ENCODE measurements around the gene PSTPIP2. TPM values are rescaled to one million over a fixed set of nuclear protein-coding genes. Genes with fewer than 3 reads are reported as not detected.

Gene PSTPIP2
- total and polyA plus RNA-seq, 2 experiments from 2014 or later: 1.4 to 2.6 TPM

- TF ChIP-seq ETS1 (IDR thresholded peaks at IDR 0.05) (no peak), JUNB (IDR thresholded peaks at IDR 0.05; ENCODE audit: unreplicated experiment) (no peak), REST (IDR thresholded peaks at IDR 0.05; ENCODE audit: unreplicated experiment) (no peak), POLR2AphosphoS5 (IDR thresholded peaks at IDR 0.05; ENCODE audit: low read depth) (no peak), ZNF331 (CRISPR knock-in tag; IDR thresholded peaks at IDR 0.05; ENCODE audit: low read depth) (no peak), STAT1 (IDR thresholded peaks at IDR 0.05; ENCODE audit: unreplicated experiment) (no peak), CREB1 (CRISPR knock-in tag; IDR thresholded peaks at IDR 0.05; ENCODE audit: low read depth) (no peak), EZH2 (IDR thresholded peaks at IDR 0.05; ENCODE audit: low read depth, unreplicated experiment) (no peak), EZH2phosphoT487 (IDR thresholded peaks at IDR 0.05; ENCODE audit: unreplicated experiment) (no peak), ZNF114 (CRISPR knock-in tag; IDR thresholded peaks at IDR 0.05) (no peak), NANOG (IDR thresholded peaks at IDR 0.05; ENCODE audit: borderline replicate concordance) (no peak)
Measured at GRCh38 chr18:45976974-45977373, 95.1 kb downstream of the PSTPIP2 start (continued).

- Histone ChIP-seq H3K4me3 (no peak overlapping the region), H3K27me3 (ENCODE audit: insufficient read depth) (no peaks in the 10 kb centered on the region), H3F3A (replicated peaks; ENCODE audit: low read depth) (no peaks in the 10 kb centered on the region), H3K27ac (ENCODE audit: low read depth) (no peak overlapping the region), H3K9me2 (ENCODE audit: insufficient read depth) (no peaks in the 10 kb centered on the region), H3K4me1 (ENCODE audit: insufficient read depth) (no peaks in the 10 kb centered on the region), H3K4me2 (no peak overlapping the region), H4K20me1 (replicated peaks; ENCODE audit: insufficient read depth) (no peaks in the 10 kb centered on the region), H3K36me3 (ENCODE audit: insufficient read depth) (no peaks in the 10 kb centered on the region), H2AFZ (no peak overlapping the region), H3K79me2 (replicated peaks; ENCODE audit: insufficient read depth) (no peaks in the 10 kb centered on the region)
- no peak for DNase-seq (ENCODE audit: low spot score)
- Mint-ChIP-seq H3K4me3 (no peak overlapping the region), H3K9me3 (no peaks in the 10 kb centered on the region), H3K36me3 (ENCODE audit: low read depth) (no peaks in the 10 kb centered on the region), H3K27ac (no peak overlapping the region), H3K4me1 (peaks cover 13% of the 10 kb centered on the region; the same call in 2 of the 3 replicates), H3K27me3 (ENCODE audit: insufficient read depth, low read depth, poor library complexity) (peaks cover 5% of the 10 kb centered on the region)
- ATAC-seq: no peak
- TF ChIP-seq EZH2 (IDR thresholded peaks at IDR 0.05; ENCODE audit: low read depth, unreplicated experiment) (no peak), POLR2AphosphoS5 (IDR thresholded peaks at IDR 0.05; ENCODE audit: low read depth) (no peak), ETS1 (IDR thresholded peaks at IDR 0.05) (no peak), EZH2phosphoT487 (IDR thresholded peaks at IDR 0.05; ENCODE audit: unreplicated experiment) (no peak), ZNF114 (CRISPR knock-in tag; IDR thresholded peaks at IDR 0.05) (no peak), STAT1 (IDR thresholded peaks at IDR 0.05; ENCODE audit: unreplicated experiment) (no peak), ZNF331 (CRISPR knock-in tag; IDR thresholded peaks at IDR 0.05; ENCODE audit: low read depth) (no peak), CREB1 (CRISPR knock-in tag; IDR thresholded peaks at IDR 0.05; ENCODE audit: low read depth) (no peak), ZNF462 (CRISPR knock-in tag; IDR thresholded peaks at IDR 0.05) (no peak)
Measured at GRCh38 chr18:45976566-45976965, 95.5 kb downstream of the PSTPIP2 start.
